ENCODE results near the gene PSMD9.
A peak's percentile ranks its signal among the peaks of the same experiment; 100 is the strongest.

The PSMD9 gene

GRCh38 chr12:121961195-121961879 is 72.7 kb downstream of the PSMD9 start:
- H3K27ac ChIP-seq, result no peak overlapping the region
- TF ChIP-seq CTCF (conservative IDR thresholded peaks at IDR 0.05), result no peak

DNA sequence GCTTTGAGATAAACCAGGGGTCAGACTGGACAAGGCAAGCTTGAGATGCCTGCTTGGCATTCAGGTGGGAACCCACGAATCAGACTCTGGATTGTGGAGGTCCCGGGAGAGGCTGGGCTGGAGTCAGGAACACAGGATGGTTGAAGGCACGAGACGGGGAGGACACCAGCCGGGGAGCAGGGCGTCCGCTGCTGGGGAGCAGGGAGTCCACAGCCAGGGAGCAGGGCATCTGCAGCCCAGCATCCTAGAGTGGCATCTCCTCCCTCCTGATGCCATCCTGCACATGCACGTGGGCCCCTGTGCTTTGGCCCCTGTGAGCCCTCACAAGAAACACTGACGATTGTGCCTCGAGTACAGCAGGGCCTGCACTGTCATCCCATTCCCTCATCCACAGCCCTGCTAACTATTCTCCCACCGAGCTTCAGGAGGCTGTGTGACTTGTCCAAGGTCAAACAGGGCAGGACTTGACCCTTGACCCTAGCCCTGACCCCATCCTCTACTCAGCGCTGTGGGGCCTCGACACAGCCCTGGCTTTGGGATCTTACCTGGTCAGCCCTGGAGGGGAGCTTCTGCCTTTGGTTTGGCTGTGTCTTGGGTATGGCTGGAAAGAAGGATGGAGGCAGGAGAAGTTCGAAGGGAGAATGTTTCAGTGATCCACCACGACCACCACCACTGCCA is 74.9 kb downstream of the PSMD9 start:
- no peak for TF ChIP-seq CTCF (conservative IDR thresholded peaks at IDR 0.05)
- no peak overlapping the region for H3K27ac ChIP-seq

- TF ChIP-seq CTCF (conservative IDR thresholded peaks at IDR 0.05), result no peak
- peak overlapping the region; percentile 19 for H3K27ac ChIP-seq
Observed at GRCh38 chr12:121964813-121965643, 76.4 kb downstream of the PSMD9 start.

- no peak for TF ChIP-seq CTCF (conservative IDR thresholded peaks at IDR 0.05)
- no peak overlapping the region for H3K27ac ChIP-seq
Observed at GRCh38 chr12:121966959-121967358, 78.4 kb downstream of the PSMD9 start.
